Tibial nerve (tissue), 4 donors: ENCODE results near the gene OTOS.

Source experiments
- EP300 ChIP-seq, 2 donors: sonication (generic); formaldehyde crosslinking; IDR thresholded peaks; one replicate each; pipeline ENCODE4 v1.6.1; 2017; ENCODE audit warnings: antibody characterized with exemption in 2 of 2, mild to moderate bottlenecking in 1 of 2
- TF ChIP-seq, protein P1 (sequence below), 5 experiments: fragments of 200-600 bp in 3 of 5; fragments of 450-650 bp in 2 of 5; sonication (generic) in 3 of 5; IDR thresholded peaks; one replicate each; pipeline ENCODE4 v1.5.1; 2016 to 2019; ENCODE audit warnings: antibody characterized with exemption in 5 of 5, mild to moderate bottlenecking in 3 of 5, moderate library complexity in 2 of 5

DNA sequence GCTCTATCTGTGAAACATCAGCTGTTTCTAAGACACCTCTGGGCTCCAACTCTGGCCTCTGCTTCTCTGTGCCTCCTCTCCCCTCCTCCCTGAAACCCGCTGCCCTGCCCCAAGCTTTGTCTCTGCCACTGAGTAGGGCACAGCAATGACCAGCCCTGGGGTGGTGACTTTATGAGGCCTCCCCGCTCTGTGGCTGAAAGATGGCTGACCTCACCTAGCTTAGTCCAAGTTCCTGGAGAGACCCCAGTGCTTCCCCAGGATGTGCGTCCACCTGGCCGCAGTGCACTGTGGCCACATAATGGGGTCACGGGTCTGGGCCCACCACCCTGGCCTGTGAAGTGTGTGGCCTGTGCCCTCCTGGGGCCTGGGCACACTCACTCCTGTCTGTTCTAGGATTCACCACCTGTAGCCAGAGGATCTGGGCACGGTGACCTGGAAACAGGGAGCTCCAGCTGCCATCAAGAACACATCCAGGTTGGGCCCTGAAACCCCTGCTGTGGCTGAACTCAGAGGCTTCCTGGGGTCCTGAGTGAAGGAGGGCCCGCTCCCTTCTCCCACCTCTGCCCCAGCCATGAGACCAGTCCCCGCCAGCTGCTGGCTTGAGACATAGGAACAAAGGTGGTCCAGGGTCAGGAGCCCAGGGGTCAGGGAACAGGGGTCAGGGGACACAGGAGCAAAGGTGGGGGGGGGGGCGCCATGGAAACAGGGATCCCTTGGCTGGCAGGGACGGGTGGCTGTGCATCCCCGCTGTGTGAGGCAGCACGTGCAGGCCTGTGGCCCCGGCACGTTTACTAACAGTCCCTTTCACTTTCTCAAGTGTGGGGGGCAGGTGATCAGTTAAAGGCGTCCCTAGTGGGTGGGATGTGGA, 29.3 kb upstream of the OTOS start:
- TF ChIP-seq EP300 (IDR thresholded peaks at IDR 0.05): no peak
- TF ChIP-seq, protein P1, sequence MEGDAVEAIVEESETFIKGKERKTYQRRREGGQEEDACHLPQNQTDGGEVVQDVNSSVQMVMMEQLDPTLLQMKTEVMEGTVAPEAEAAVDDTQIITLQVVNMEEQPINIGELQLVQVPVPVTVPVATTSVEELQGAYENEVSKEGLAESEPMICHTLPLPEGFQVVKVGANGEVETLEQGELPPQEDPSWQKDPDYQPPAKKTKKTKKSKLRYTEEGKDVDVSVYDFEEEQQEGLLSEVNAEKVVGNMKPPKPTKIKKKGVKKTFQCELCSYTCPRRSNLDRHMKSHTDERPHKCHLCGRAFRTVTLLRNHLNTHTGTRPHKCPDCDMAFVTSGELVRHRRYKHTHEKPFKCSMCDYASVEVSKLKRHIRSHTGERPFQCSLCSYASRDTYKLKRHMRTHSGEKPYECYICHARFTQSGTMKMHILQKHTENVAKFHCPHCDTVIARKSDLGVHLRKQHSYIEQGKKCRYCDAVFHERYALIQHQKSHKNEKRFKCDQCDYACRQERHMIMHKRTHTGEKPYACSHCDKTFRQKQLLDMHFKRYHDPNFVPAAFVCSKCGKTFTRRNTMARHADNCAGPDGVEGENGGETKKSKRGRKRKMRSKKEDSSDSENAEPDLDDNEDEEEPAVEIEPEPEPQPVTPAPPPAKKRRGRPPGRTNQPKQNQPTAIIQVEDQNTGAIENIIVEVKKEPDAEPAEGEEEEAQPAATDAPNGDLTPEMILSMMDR (IDR thresholded peaks at IDR 0.05): no peak
